PC-9 (cell line): Measurements from ENCODE around the gene EHBP1.

ENCODE experiments used
- EZH2 ChIP-seq: fragments of 200-600 bp; sonication (generic); IDR thresholded peaks from 2 replicates; pipeline ENCODE4 v1.8.0; 2017; ENCODE audit warnings: antibody characterized with exemption, low read depth
- TF ChIP-seq, protein P1 (sequence below): fragments of 200-600 bp; sonication (generic); conservative IDR thresholded peaks from 2 replicates; pipeline ENCODE4 v1.6.1; 2017; ENCODE audit warnings: mixed run types, antibody characterized with exemption, mild to moderate bottlenecking, moderate library complexity

- TF ChIP-seq, protein P1, sequence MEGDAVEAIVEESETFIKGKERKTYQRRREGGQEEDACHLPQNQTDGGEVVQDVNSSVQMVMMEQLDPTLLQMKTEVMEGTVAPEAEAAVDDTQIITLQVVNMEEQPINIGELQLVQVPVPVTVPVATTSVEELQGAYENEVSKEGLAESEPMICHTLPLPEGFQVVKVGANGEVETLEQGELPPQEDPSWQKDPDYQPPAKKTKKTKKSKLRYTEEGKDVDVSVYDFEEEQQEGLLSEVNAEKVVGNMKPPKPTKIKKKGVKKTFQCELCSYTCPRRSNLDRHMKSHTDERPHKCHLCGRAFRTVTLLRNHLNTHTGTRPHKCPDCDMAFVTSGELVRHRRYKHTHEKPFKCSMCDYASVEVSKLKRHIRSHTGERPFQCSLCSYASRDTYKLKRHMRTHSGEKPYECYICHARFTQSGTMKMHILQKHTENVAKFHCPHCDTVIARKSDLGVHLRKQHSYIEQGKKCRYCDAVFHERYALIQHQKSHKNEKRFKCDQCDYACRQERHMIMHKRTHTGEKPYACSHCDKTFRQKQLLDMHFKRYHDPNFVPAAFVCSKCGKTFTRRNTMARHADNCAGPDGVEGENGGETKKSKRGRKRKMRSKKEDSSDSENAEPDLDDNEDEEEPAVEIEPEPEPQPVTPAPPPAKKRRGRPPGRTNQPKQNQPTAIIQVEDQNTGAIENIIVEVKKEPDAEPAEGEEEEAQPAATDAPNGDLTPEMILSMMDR, result no peak
- no peak for TF ChIP-seq EZH2
These were observed 345.0 kb downstream of the EHBP1 start, which contains the start of gene OTX1 for GRCh38 chr2:63050334-63051041.
